ENCODE data around the gene PPA1. TPM values are rescaled to one million over a fixed set of nuclear protein-coding genes. Genes with fewer than 3 reads are reported as not detected.

PPA1 gene
- total RNA-seq, 1 experiment from 2014 or later, result 234 TPM

- no TSS peak for BruUV-seq (replicated peaks)
- intact Hi-C loops (cut with micrococcal nuclease), result no loop called here
- no peak overlapping the region for H3K4me2 ChIP-seq (ENCODE audit: low read length)
Measured at GRCh38 chr10:70186090-70186489, 47.1 kb downstream of the PPA1 start.

More at GRCh38 chr10:70186090-70186489, 47.1 kb downstream of the PPA1 start:
- Histone ChIP-seq H3K79me2 (ENCODE audit: insufficient read depth, low read length) (no peaks in the 10 kb centered on the region), H3K4me1 (ENCODE audit: control insufficient read depth in 1 of 2, insufficient read depth in 2 of 2, low read length in 2 of 2) (no peaks in the 10 kb centered on the region), H3K36me3 (ENCODE audit: control insufficient read depth in 1 of 2, insufficient read depth in 2 of 2, low read length in 2 of 2) (no peaks in the 10 kb centered on the region), H3K27me3 (ENCODE audit: insufficient read depth, low read length) (peaks cover 13% of the 10 kb centered on the region), H3K9me3 (ENCODE audit: control insufficient read depth in 1 of 2, insufficient read depth in 1 of 2, low read depth in 1 of 2, low read length in 2 of 2) (no peaks in the 10 kb centered on the region), H3K4me3 (replicated peaks in 1 of 2; ENCODE audit: low read depth in 1 of 2, low read length in 2 of 2) (no peak overlapping the region), H4K20me1 (ENCODE audit: insufficient read depth) (no peaks in the 10 kb centered on the region), H2AFZ (ENCODE audit: low read depth, low read length, poor library complexity, severe bottlenecking) (no peak overlapping the region), H3K9ac (ENCODE audit: low read length) (no peak overlapping the region), H3K9me2 (ENCODE audit: insufficient read depth) (no peaks in the 10 kb centered on the region), H3K27ac (ENCODE audit: low read depth, low read length) (no peak overlapping the region)
- ChIA-PET POLR2A (no interaction called here), CTCF (no interaction called here), RAD21 (ENCODE audit: low non-redundant PET in 1 of 2, low total read pairs in 2 of 2, uncharacterized antibody in 2 of 2, unreplicated experiment in 2 of 2) (no interaction called here)
- TF ChIP-seq, protein P1, sequence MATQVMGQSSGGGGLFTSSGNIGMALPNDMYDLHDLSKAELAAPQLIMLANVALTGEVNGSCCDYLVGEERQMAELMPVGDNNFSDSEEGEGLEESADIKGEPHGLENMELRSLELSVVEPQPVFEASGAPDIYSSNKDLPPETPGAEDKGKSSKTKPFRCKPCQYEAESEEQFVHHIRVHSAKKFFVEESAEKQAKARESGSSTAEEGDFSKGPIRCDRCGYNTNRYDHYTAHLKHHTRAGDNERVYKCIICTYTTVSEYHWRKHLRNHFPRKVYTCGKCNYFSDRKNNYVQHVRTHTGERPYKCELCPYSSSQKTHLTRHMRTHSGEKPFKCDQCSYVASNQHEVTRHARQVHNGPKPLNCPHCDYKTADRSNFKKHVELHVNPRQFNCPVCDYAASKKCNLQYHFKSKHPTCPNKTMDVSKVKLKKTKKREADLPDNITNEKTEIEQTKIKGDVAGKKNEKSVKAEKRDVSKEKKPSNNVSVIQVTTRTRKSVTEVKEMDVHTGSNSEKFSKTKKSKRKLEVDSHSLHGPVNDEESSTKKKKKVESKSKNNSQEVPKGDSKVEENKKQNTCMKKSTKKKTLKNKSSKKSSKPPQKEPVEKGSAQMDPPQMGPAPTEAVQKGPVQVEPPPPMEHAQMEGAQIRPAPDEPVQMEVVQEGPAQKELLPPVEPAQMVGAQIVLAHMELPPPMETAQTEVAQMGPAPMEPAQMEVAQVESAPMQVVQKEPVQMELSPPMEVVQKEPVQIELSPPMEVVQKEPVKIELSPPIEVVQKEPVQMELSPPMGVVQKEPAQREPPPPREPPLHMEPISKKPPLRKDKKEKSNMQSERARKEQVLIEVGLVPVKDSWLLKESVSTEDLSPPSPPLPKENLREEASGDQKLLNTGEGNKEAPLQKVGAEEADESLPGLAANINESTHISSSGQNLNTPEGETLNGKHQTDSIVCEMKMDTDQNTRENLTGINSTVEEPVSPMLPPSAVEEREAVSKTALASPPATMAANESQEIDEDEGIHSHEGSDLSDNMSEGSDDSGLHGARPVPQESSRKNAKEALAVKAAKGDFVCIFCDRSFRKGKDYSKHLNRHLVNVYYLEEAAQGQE (IDR thresholded peaks at IDR 0.05; ENCODE audit: low read depth), result no peak
- TF ChIP-seq JUND (IDR thresholded peaks at IDR 0.05) (no peak), RAD21 (IDR thresholded peaks at IDR 0.05; ENCODE audit: low read depth) (no peak), CTCF (IDR thresholded peaks at IDR 0.05 in 2 of 3, conservative IDR thresholded peaks at IDR 0.05 in 1 of 3; ENCODE audit: borderline replicate concordance in 1 of 3, insufficient read depth in 1 of 3, low read depth in 2 of 3, low read length in 2 of 3) (no peak), EZH2 (IDR thresholded peaks at IDR 0.05) (no peak), YY1 (IDR thresholded peaks at IDR 0.05; ENCODE audit: extremely low read depth, insufficient replicate concordance, low read depth, low read length) (no peak)
- TF ChIP-seq, protein P2, sequence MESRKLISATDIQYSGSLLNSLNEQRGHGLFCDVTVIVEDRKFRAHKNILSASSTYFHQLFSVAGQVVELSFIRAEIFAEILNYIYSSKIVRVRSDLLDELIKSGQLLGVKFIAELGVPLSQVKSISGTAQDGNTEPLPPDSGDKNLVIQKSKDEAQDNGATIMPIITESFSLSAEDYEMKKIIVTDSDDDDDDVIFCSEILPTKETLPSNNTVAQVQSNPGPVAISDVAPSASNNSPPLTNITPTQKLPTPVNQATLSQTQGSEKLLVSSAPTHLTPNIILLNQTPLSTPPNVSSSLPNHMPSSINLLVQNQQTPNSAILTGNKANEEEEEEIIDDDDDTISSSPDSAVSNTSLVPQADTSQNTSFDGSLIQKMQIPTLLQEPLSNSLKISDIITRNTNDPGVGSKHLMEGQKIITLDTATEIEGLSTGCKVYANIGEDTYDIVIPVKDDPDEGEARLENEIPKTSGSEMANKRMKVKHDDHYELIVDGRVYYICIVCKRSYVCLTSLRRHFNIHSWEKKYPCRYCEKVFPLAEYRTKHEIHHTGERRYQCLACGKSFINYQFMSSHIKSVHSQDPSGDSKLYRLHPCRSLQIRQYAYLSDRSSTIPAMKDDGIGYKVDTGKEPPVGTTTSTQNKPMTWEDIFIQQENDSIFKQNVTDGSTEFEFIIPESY (IDR thresholded peaks at IDR 0.05; ENCODE audit: extremely low read depth, insufficient replicate concordance, low read length), result no peak
- ATAC-seq (no peak), DNase-seq (ENCODE audit: low read depth, low spot score) (no peak)

Data from HCT116 (cell line).